OCI-M1 (cell line): ENCODE measurements around the gene TCF7L2.

ENCODE experiments used
- DNase-seq: peaks from one replicate; lab custom pipeline; 2025; lab: John Stamatoyannopoulos, UW

TCF7L2 gene

DNA sequence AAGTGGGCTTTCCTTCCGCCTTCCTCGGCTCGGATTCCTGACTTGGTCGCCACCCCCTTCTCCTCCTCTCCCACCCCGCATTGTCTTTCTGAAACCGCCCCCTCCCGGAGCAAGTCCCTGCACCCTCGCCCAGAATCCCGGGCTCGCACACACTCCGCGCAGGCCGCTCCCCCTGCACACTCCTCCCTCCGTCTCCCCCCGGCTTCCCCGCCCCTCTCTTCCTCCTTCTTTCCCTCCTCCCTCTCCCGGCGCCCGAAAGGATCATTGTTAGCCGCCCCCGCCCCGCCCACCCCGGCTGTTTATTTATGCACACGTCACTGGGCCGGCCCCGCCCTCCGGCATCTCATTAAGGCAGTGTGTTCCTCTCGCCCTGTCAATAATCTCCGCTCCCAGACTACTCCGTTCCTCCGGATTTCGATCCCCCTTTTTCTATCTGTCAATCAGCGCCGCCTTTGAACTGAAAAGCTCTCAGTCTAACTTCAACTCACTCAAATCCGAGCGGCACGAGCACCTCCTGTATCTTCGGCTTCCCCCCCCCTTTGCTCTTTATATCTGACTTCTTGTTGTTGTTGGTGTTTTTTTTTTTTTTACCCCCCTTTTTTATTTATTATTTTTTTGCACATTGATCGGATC, at the start of gene TCF7L2:
TCF7L2 (plus strand) TSS at position 373 of the 633 bp plus-strand sequence. CDS start 510 bp downstream, outside the sequence.
- peak; percentile 94 for DNase-seq

DNA sequence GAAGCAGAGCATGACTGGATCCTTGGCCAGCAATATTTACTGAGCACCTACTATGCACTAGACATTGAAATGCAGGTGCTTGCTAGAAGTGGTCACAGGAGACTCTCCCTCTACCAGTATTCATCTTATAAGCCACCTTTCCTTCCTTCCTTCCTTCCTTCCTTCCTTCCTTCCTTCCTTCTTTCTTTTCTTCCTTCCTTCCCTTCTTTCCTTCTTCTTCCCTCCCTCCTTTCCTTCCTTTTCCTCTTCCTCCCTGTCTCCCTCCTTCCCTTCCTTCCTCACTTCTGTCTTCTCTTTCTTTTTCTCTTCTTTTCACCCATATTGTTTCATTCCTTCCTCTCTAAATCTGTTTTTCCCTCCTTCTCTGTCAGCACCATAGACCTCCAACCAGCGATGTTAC, 47.3 kb upstream of the TCF7L2 start:
- DNase-seq: no peak

DNA sequence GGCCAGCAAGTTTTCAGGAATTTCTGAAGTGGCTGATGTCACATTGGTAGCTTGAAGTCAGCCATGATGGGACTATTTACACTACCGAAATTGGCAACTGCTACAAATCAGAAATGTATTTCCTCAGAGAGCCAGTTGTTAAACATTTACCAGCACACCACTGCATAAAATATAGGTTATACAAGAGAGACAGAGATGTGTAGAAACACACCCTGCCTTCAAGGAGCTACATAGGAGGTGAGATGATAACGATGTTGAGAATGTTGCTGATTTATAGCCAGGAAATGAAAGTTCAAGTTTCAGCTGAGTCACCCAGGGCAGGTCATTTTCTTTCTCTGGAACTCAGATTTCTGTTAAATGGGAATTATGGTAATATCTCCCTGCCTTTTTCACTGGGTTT, 46.0 kb upstream of the TCF7L2 start:
- no peak for DNase-seq

DNA sequence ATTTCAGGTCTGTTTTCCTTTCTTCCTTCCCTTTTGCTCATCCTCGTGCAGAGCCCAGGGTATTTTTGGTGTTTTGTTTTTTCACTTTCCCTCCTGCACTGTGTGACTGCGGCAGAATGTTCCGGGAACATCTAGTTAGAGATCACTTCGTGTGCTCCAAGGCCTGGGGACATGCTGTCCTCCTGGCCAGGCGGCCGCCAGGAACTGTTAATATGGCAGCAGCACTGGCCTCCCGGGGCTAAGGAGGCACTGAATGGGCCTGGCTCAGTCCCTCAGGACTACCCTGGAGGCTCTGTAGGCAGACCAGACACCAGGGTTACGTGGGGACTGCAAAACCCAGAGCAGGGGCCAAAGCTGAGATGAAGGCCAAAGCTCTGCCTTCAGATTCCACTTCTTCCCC, 43.1 kb upstream of the TCF7L2 start:
- DNase-seq: no peak

DNA sequence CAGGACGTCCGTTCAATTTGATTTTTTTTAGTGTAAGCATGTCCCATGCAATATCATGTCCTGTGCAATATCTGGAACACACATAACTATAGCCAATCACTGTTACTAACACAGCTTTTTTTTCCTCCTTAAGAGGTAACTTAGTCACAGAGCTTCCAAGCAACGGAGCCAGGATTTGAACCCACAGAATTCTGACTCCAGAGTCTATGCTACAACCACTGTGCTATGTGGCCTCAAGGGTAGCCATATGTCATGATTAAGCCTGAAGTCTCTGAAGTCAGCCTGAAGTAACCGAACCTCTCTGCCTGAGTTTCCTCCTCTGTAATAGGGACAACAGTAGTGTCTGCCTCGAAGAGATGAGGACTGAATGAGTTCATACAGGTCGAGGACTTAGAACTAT, 42.2 kb upstream of the TCF7L2 start:
- DNase-seq: peak; percentile 19

DNA sequence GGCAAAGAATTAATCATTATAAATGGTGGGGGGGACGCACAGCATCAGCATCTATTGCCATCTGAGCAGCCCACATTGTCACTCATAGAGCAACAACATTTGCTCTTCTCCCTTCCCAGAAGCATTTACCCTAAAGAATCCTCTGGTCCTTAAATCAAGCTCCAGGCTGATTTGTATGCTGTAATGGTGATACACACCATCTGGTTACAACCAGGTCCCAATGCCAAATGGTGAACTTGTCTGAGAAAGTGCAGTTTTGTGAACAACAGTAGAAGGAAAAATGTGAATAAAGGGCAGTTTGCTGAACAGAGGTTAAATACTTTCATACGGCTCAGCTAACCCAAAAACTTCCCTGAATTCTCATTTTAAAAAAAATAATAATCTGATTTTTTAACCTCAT, 38.8 kb upstream of the TCF7L2 start:
- DNase-seq: no peak

DNA sequence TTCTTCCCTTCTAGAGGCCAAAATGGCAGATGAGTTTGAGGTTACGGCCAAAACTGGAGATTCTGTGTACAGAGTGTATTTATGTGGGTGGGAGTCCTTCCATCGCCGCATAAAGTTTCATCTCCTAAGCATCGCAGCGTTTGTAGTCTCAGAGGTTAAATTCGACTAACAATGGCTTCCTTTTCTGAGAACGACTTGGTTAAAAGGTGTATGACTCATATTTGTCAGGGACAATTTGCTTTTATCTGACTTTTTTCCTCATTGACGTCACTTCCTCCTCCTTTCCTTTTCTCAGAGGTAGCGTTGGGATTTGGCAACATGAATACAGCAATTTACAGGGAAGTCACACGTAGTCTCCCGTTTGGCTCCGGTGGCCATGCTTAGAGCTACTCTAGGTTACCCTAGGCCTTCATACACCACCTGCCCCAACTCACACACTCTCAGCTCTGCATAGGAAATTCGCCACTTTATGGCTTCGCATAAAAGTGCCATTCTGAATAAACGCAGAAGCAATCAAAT, 37.6 kb upstream of the TCF7L2 start:
- no peak for DNase-seq

DNA sequence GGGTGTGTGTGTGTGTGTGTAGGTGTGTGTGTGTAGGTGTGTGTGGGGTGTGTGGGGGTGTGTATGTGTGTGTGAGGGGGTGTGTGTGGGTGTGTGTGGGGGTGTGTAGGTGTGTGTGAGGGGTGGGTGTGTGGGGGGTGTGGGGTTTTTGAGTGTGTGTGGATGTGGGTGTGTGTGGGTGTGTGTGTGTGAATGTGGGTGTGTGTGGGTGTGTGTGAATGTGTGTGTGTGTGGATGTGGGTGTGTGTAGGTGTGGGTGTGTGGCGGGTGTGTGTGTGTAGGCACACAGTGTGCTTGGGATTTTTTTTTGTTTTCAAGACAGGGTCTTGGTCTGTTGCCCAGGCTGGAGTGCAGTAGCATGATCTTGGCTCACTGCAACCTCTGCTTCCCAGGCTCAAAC, 36.8 kb upstream of the TCF7L2 start:
- no peak for DNase-seq

DNA sequence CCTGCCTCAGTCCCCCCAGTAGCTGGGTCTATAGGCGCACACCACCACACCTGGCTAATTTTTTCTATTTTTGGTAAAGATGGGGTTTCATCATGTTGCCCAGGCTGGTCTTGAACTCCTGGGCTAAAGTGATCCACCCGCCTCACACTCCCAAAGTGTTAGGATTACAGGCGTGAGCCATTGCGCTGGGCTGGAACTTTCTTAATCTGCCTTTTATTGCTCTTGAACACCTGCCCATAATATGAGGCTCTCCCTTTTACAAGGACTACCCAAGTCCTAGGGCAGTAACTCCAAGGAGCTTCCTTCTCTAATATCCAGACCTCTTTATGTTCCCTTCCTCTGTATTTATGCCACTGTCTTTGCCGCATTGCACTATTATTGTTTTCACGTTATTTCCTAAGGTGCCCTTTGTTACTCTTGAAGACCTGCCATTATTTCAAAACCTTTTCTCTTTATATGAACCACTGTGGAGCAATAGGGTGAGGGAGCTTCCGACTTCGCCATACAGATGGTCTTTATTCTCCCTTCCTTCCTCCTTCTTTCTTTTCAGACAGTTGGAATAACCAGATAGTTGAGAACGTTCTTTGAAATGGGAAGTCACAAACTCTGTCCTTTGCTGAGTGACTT, 36.3 kb upstream of the TCF7L2 start:
- no peak for DNase-seq

DNA sequence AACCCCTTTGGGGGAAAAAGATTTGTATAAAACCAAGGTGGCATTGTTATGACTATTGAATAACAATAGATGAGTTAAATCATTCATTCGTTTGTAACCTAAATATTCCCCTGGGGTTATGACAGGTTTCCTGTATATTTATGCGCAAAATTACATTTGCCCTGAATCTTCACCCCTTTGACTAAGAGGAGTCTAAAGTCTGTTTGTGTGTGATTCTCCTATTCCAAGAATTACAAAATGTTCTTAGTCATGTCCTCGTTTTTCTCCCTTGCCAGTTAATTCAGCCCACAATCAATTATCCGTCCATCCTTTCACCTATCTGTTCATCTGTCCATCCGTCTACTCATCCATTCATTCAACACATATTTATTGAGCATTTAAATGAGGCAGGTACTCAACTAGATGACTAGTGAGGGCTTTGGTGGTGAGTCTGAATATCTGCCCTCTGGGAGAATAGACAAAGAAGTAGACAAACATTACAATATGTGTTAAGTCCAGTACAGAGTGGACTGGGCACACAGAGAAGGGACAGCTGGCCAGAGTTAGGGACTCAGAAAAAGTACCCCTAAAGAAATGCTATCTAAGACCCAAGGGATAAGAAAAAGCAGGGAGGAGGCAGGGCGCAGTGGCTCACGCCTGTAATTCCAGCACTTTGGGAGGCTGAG, 35.6 kb upstream of the TCF7L2 start:
- no peak for DNase-seq

DNA sequence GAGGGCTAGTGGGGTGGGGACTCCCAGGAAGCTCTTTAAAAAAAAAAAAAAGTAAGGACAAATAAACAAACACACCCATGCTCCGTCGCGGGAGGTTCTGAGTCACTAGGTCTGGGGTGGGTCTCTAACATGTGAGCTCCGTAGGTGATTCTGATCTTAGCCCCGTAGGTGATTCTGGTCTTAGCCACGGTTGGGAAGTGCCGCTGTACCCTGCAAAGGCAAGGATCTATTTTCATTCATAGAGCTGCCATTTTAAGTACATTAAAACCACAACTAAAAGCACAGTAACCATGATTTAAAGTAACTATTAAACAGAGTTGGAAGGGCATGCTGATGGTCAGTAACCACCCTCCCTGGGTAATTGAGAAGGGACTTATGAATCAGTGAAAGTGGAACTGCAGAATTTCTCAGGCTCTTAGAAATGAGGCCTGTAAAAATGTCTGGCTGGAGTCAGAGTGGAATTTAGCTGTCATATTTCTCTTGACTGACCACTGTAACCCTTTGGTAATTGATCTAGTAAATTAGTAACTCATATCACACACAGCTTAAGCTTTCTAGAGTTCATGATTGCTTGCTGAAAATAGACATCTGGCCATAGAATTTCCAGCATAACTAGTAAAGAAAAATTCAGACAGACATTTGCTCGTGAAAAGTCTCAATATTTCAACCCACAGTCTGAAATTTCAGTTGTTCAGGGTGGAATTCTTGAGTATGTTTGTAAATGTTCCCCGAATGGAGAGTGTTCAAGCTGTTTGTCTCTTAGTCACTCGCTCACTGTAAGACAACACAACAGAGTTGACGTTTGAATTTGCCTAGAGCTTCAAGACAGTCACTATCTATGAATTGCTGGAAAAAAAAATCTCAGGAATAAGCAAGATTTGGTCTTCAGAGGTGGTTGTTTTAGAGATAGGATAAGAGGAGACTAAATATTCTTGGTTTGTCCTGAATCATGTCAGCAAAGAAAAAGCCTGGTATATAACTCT, 34.2 kb upstream of the TCF7L2 start:
- no peak for DNase-seq

DNA sequence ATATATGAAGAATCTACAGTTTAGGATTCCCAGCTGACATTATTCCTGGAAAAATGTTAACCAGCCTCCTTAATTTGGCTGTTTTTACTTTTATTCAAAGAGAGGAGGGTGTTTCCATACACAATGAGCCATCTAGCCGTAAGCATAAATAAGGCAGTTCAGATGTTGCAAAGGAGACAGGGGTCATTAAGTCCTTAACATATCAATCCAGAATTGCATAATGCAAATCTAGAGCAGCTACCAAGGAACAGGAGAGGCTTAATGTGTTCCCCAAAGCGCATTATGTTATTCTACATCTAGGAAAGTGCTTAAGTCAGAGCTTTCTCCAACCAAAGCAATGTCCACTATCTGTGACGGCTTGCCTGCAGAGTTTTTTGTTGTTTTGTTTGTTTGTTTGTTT, 32.4 kb upstream of the TCF7L2 start:
- DNase-seq: no peak

DNA sequence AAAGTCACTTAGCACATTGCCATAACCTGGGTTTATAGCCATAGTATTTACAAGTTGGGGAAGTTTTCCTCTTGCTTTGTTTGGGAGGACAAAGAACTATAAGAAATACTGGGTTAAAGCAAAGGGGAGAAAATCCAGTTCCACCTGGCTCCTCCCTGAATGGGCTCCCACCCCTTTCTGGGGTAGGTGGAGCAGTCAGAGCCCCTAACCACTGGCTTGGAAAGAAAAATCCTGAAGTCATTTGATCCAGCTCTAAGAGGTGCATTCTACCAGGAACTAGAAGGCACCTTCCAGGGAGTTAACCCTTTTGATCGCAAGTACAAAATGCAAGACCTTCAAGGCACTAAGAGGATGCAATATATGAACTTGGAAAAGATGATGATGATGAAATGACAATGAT, 31.3 kb upstream of the TCF7L2 start:
- DNase-seq: no peak

DNA sequence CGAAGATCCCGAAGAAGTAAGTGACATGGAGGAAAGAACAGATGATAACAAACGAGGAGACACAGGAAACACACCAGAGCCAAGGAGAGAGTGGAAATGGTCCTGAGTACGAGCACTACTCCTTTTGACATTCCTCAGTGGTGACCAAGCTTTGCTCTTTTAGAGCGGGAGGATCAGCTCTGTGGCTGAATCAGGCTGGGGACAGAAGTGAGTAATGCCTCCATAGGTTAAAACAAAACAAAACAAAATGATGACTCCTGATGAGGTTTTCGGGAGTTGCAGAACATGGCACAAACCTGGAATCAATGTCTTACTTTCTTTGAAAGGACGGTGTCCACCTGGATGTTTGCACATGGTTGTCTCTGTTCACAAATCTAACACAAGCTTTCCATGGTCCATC, 30.3 kb upstream of the TCF7L2 start:
- DNase-seq: no peak

DNA sequence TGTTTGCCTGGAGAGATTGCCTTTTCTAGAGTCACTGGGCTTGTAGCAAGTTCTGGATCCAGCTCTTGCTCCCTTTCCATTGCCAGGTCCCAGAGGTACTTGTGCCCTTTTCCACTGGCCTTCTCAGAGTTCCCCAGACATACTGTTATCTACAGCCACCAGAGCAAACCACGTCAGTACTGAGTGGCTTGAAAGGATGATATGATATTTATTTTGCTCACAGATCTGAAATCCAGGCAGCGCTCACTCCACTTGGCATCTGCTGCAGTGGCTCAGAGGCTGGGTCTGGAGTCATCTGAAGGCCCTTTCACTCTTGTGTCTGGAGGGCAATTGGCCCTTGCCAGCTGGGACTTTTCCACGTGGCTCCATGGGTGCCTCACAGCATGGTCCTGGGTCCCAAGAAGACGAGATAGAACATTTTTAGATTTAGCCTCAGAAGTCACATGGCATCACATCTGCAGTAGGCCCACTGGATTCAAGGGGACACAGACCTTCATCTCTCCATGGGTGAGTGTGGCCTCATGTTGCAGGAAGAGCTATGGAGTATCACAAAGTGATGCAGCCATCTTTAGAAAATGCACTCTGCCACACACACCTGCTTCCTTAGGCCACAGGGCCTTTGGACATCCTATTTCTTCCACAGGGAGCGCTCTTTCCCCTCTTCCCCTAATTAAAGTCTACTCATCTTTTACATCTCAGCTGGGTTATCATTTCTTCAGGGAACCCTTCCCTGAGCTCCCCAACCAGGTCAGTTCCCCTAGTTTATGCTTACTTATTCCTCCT, 22.9 kb upstream of the TCF7L2 start:
- peak; percentile 41 for DNase-seq

DNA sequence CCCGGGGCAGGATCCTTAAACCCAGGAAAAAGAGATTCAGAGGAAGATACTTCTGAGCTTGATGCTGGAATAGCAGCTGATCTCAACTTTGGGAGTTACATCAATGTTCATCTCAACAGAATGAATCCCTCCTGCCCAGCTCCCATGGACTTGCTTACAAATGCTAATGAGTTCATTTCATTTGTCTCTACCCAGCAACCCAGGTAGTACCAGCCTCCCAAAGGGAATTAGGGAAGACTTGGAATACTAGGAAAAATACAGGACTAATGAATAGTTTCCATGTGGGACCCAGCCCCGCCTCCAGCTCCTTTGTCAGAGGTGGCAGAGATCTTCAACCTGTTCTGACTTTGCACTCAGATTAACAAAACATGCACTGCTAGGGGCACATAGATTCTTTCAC, 22.1 kb upstream of the TCF7L2 start:
- no peak for DNase-seq

DNA sequence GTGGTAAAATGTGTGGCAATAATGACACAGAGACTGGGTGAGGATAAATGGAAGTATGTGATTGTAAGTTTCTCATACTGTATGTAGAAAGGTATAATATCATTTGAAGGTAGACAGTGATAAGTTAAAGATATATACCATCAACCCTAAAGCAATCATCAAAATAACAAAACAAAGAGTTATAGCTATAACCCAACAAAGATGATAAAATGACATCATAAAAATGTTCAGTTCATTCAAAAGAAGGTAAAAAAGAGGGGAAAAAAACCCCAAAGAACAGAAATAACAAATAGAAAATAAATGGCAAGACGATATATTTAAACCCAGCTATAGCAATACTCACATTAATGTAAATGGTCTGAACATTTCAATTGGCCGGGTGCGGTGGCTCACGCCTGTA, 17.4 kb upstream of the TCF7L2 start:
- DNase-seq: no peak

DNA sequence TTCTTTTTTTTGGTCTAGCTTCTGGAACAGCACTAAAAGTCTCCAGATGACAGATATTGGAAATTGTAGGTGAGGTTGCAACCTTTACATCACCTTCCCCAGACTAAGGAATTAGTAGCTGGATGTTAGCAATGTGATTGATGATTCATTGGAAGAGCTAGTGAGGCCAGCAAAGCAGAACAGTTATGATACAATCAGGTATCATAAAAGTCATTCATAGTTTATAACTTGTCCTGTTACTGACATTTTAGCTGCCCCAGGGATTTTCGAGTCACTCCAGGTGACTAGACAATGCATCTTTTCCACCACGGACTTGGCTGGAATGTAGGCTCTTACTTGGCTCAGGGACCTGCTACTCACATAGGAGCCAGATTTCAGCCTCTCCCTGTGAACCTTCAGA, 15.9 kb upstream of the TCF7L2 start:
- DNase-seq: no peak

DNA sequence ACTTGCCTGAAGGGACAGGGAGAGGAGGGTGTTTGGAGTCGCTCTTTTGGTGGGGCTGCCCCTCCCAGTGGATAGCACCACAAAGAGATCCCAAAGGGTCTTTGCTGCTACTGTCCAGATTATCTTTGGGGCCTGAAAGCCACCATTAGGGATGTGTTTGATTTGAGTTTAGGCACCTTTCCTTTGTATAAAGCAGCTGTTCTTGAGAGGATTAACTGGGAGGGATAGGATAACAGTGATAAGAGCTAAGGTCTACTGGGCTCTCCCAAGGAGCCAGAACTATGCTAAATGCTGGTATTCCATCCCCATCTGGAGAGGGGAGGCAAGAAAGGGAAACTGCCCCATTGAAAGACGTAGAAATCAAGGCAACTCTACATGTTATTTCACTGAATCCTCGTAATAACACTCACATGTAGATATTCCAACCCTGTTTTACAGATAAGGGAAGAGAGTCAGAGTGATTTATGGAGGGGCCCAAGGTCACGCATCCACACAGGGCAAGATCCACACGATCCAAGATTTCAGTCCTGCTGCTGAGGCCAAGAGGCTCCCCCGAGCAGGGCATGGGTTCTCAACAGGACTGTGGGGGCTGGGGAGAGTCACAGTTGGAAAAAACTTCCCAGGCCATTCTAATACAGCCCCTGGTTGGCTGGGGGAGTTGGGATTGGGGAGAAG, 11.1 kb upstream of the TCF7L2 start:
- no peak for DNase-seq

DNA sequence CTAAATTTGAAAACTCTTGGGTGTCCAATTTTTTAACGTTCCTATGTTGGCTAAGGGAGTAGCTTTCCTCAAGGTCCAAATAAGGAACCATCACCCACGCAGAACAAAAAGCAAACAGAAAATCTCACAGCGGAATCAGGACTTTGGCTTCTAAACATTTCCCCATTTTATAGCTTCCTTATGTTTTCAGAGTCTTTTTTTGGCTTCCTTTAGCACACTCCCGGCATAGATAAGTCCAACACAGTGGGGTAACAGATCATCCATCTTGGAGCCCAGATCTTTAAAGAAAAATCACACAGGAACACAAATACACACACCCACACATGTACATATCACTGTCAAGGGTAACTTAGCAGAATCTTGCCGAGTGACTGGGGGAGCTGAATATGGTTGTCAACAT, 4.2 kb upstream of the TCF7L2 start:
- no peak for DNase-seq

DNA sequence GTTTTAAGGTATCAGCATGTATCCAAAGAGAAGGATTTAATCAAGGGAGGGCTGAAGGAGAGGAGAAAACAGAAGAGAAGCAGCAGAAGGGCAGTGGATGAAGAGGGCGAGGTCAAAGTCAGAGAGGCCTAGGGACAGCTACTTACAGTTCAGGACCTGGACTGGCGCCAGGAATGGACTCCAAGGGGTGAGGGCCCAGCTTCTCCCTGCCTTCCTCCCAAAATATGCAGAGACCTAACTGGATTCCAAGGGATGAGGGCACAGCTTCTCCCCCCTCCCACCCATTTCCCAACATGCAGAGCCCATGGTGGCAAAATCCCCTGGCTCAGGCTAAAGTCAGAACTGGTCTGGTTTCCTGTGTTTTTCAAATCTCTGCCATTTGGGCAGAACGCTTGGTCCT, 3.4 kb upstream of the TCF7L2 start:
- no peak for DNase-seq
